Activated CD4-positive, alpha-beta T cell treated with anti-CD3 and anti-CD28 coated beads, Interleukin-2, amount 50 U/mL, for 24 hours (primary cell): ENCODE results near the gene KMT5B.

Source experiments
- DNase-seq, 2 donors: peaks; one replicate each; pipeline ENCODE4 v3.0.0-alpha.2; 2020; ENCODE audit warnings: low read depth in 1 of 2, low spot score in 1 of 2

The KMT5B gene

DNA sequence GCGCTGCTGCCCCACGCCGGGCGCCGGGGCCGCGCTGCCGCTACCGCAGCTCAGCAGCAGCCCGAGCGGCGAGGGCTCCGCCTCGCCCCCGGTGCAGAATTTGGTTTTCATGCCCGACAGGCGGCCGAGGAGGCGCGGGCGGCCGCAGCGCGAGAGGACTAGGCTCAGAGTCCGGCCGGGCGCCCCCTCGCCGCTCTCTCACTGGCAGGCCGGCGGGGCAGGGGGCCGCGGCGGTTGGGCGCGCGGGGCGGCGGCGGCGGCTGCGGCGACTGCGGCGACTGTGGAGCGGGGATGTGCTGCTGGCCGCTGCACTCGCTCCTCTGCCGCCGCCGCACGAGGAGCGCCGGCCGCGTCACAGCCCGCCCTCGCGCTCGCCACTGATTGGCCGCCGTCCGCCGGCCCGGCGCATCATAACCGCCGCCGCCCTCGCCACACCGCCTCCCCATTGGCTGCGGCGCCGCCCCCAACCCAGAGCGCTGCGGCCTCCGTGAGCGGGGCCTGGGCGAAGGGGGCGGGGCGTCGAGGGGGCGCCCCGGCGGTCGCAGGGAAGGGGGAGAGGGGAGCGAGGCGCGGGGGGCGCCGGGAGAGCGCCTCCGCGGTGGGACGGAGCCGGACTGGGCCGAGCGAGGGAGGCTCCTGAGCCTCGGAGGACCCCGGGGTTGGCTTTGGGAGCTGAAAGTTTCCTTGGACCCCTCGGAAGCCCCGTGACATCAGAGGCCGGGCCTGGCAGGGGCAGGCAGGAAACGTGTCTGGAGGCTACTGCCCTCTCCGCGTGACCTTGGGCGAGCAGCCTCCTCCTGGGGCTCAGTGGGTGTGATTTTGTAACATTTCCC lies 91.8 kb downstream of the KMT5B start, which contains the start of gene CHKA:
Gene CHKA, minus strand, starts transcription at position 322 of the 833 bp plus-strand sequence. Its CDS starts 211 bp downstream, at position 111.
- DNase-seq = peak; percentile 69 to 77

DNA sequence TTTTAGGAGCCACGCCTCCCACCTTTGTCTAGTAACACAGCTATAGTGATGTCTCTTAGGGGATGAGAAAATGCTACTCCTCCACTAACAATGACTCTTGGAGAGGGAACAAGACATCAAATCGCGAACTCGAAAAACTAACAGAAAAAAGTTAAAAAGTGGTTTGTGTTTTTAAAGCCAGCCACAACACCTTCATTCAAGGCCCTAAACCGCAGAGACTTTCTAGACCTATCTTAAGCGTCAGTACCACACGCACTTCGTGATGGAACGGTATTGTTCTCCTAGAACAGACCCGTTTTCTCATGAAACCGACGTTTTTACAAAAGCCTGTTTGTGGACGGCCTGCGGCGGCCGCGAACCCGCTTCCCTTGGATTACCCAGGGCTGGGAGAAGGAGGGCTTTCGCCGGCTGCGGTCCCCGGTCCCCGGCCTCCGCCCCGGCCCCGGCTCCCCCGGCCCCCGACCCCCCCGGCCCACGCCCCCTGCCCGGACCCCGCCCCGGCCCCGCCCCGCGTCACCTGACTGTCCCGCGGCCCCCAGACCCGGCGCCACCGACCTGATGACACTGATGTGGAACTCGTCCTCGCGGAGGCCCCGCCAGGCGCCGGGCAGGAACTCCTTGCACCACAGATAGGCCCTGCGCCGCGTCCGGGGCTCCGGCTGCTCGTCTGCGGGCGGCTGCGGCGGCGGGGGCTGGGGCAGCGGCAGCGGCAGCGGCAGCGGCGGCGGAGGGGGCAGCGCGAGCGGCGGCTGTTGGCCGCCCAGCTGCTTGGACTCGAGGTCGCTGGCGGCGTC lies 92.6 kb downstream of the KMT5B start:
- DNase-seq = no peak

DNA sequence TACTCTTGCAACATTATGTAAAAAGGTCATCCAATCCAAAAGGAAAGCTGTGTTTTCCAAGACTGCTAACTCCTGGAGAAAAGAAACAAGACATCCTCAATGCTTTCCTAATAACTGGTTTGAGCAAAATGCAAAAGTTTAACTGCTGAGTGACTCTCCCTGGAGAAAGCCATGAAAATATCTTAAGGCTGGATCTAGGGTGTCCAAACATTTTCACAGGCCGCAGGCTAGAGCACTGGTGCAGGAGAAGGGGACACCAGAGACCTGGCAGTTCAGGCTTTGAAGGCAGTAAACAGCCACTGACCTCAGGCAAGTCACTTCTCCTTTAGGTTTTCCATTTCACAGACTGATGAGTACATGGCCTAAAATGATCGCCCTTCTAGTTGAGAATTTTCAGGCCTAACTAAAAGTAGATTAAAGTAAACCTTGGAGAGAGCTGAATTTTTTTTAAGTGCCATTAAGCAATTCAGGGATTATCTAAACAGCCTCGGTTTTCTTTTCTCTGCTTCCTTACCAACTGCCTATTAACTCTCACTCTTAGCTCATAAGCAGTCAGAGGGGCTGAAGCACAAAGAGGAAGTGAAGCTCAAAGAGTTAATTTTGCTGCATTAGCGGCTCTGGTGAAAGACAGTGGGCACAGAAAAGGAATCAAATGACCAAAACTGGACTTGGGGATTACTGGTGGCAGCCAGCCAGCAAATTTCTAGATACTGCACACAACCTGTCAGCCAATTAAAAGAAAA lies 94.2 kb downstream of the KMT5B start:
- no peak for DNase-seq

DNA sequence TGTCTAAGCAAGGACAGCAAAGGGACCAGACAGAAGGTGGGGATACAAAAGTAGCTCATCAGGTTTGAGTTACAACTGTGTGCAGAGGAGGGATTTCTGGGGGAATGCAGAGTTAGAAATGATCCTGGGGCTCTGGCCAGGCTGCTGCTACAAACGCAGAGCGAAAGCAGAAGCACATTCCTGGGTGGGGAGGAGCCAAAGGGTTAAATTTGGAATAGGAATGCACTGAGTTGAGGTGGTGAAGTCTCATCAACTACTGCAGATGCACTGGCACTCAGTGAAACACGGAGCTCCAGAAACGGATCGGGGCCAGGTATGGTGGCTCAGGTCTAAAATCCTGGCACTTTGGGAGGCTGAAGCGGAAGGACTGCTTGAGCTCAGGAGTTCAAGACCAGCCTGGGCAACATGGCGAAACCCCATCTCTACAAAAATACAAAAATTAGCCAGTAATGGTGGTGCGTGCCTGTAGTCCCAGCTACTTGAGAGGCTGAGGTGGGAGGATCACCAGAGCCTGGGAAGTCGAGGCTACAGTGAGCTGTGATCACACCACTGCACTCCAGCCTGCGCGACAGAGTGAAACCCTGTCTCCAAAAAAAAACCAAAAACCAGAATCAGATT lies 95.1 kb downstream of the KMT5B start:
- no peak for DNase-seq

DNA sequence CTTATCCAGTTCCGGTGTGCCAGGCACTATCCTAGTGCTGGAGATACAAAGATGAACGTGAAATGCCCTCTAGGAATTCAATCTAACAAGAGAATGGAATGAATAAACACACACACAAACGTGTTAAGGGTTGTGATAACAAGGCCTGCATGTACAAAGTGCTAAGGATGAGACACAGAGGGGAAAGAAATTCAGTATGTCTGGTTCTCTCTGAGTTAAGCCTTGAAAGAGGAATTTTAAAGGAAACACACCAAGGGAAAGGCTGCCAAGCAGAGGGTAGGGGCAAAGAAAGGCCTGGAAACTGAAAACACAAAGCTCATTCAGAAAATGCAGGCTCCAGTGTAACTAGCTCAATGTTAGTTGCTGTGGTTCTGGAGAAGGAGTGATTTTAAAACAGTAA lies 96.1 kb downstream of the KMT5B start:
- DNase-seq = no peak

DNA sequence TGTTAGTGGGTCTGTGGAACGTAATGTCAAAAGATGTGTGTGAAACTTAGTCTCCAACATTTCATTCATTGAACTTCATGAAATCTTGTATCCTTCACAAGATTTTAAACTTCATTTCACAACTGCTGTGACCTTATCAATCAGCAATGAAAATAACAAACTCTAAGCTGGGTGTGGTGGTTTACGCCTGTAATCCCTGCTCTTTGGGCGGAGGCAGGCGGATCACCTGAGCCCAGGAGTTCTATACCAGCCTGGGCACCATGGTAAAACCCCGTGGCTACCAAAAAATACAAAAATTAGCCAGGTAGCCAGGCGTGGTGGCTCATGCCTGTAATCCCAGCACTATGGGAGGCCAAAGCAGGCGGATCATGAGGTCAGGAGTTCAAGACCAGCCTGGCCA lies 97.0 kb downstream of the KMT5B start:
- no peak for DNase-seq

DNA sequence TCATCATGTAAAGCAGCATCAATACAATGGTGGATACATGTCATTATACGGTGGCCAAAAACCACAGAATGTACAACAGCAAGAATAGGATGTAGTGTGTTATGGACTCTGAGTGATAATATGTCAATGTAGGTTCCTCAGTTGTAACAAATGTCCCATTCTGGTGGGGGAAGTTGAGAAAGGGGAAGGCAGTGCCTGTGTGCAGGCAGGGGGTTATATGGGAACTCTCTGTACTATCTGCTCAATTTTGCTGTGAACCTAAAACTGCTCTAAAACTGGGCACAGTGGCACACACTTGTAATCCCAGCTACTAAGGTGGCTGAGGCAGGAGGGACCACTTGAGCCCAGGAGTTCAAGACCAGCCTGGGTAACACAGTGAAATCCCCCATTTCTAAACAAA lies 97.8 kb downstream of the KMT5B start:
- DNase-seq = no peak

GRCh38 chr11:68113986-68114385 lies 99.1 kb downstream of the KMT5B start:
- no peak for DNase-seq

DNA sequence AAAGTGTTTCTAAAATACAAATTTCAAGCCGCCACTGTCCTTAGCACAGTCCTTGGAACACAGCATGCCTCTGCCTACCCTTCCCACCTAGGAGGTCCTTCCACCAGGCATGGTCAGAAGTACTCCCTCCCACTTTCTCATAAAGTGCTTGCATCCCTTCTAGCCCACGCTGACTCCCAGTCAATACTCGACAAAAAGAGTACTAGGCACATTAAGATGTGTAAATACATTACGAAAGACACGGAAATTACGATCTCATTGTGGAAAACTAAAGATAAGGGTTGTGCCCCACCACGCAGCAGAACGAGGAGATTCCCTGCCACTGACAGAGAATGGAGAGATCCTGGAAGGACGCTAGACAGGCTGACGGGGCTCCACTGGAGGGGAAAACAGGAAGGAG lies 105.4 kb downstream of the KMT5B start:
- no peak for DNase-seq

DNA sequence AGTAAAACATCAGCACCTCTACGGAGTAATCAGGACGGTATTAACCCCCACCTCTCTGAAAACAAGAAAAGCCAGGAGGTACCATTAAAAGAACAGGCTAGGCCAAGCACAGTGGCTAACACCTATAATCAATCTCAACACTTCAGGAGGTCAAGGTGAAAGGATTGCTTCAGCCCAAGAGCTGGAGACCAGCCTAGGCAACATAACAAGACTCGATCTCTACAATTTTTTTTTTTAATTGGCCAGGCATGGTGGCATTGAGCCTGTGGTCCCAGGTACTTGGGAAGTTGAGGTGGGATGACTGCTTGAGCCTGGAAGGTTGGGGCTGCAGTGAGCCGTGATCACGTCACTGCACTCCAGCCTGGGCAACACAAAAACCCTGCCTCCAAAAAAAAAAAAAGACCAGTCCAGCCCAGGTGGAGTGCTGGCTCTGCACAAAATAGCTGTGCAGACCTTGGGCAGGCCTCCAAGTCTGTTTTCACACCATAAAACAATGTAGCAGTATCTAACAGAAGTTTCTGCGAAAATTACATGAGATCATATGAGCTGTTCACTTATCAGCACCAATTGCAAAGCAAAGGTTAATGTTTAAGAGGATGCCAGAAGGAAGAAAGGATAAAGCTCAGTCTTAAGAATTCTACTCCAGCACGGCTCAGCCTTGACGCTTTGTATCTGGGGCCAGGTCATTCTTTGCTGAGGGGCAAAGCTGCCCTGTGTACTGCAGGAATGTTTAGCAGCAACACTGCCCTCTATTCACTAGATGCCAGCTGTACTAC lies 106.7 kb downstream of the KMT5B start:
- no peak for DNase-seq
